Esophagus squamous epithelium (tissue), 5 donors: ENCODE measurements around the gene ACAP1. TPM values are rescaled to one million over a fixed set of nuclear protein-coding genes. Genes with fewer than 3 reads are reported as not detected.

ENCODE experiments used
- DNase-seq: peaks from one replicate; lab custom pipeline; 2025; lab: John Stamatoyannopoulos, UW
- H3K27ac ChIP-seq, 4 donors: fragments of 200-600 bp; sonication (generic); one replicate each; pipeline ENCODE4 v1.5.1; 2016 to 2019; ENCODE audit warnings: mild to moderate bottlenecking in 1 of 4
- H3K27me3 ChIP-seq, 4 donors: fragments of 200-600 bp; sonication (generic); 1 replicate in 3 of 4; 2 replicates in 1 of 4; pipeline versions ENCODE4 v1.5.1 to v1.6.0; 2017 to 2021; ENCODE audit warnings: antibody characterized with exemption in 1 of 4
- H3K36me3 ChIP-seq, 3 donors: fragments of 200-600 bp; sonication (generic); one replicate each; pipeline ENCODE4 v1.5.1; 2016 to 2019
- H3K4me1 ChIP-seq, 3 donors: fragments of 200-600 bp; sonication (generic); one replicate each; pipeline ENCODE4 v1.5.1; 2017 to 2019
- H3K4me3 ChIP-seq, 4 donors: fragments of 200-600 bp; sonication (generic); 1 replicate in 3 of 4; 2 replicates in 1 of 4; pipeline ENCODE4 v1.5.1; 2016 to 2019; ENCODE audit warnings: mild to moderate bottlenecking in 2 of 4, moderate library complexity in 1 of 4
- H3K9me3 ChIP-seq, 3 donors: fragments of 200-600 bp; sonication (generic); one replicate each; pipeline ENCODE4 v1.5.1; 2016 to 2019
- CTCF ChIP-seq, 6 experiments: fragments of 450-650 bp in 4 of 6; fragments of 200-600 bp in 2 of 6; sonication (generic) in 2 of 6; IDR thresholded peaks; one replicate each; pipeline ENCODE4 v1.5.1; 2016 to 2019; ENCODE audit warnings: antibody characterized with exemption in 6 of 6, mild to moderate bottlenecking in 4 of 6, moderate library complexity in 4 of 6
- POLR2A ChIP-seq, 4 donors: fragments of 450-650 bp; IDR thresholded peaks; one replicate each; pipeline ENCODE4 v1.6.1; 2017; ENCODE audit warnings: antibody characterized with exemption in 4 of 4, mild to moderate bottlenecking in 4 of 4, moderate library complexity in 3 of 4
- WGBS, 2 donors: methylation state at CpG; one replicate each; pipeline ENCODE4 v1.1.5; 2018; 5-methylcytosine and 5-hydroxymethylcytosine counted together
- intact Hi-C: fragments of 100-400 bp; cut with DNase I; formaldehyde crosslinking; loops from one replicate; pipeline ENCODE4 v1.15.0; 2022
- total RNA-seq, 4 donors: library from RNA; depleted of rRNA; stranded (reverse); fragments of >200 nt; gene quantifications; one replicate each; pipeline ENCODE4 v1.1.0, GENCODE V29; 2016
- donor health status: DM: yes; HTN: yes; CAD: no.

ACAP1 gene
- total RNA-seq, 4 donors from 2014 or later = 3.2 to 5.5 (median 3.8) TPM

- Histone ChIP-seq H3K9me3 (no peaks in the 10 kb centered on the region), H3K4me1 (peaks cover 48 to 77% (median 54%) of the 10 kb centered on the region in 3 donors), H3K36me3 (no peaks in the 10 kb centered on the region), H3K27me3 (no peaks in the 10 kb centered on the region), H3K4me3 (peak overlapping the region; percentile 80 to 89 (median 87)), H3K27ac (peak overlapping the region; percentile 98 to 100 (median 98))
- WGBS, 2 donors = 83 to 97% methylated on average over 1 to 6 of the region's 37 CpGs
- no peak for DNase-seq
- intact Hi-C loops = no loop called here
- TF ChIP-seq CTCF (IDR thresholded peaks at IDR 0.05) (no peak), POLR2A (IDR thresholded peaks at IDR 0.05) (no peak)
Measured at GRCh38 chr17:7352910-7353635, 16.7 kb downstream of the ACAP1 start.

DNA sequence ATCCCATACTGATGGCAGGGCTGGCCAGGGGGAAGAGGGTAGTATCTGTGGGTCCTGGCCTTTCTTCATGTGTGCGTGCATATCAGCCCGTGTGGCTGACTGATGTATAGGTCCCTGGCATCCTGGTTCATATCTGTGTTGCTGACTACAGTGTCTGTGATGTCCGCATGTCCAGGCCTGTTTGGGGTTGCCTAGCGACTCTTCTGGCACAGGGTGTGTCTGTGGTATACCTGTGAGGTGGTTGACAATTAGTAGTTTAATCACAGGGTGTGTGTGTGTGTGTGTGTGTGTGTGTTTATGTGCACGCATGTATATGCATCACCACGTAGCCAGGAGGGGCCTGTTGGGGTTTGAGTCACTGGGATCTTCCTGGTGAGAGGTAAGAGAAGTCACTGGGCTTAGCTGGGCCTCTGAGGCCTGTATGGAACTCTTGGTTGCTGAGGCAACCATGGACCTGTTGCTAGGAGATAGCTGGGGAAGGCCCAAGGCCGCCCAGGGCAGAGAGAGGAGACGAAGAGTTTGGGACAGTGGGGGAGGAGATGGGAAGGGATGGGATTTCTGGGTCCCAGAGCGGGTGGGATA lies 18.0 kb downstream of the ACAP1 start:
- TF ChIP-seq POLR2A (IDR thresholded peaks at IDR 0.05) (peak in 1 of 4 donors; percentile 23), CTCF (IDR thresholded peaks at IDR 0.05) (peak in 3 of 6 experiments; percentile 21 to 53 (median 27))
- intact Hi-C loops = no loop called here
- peaks cover 48 to 71% (median 54%) of the 10 kb centered on the region in 3 donors for H3K4me1 ChIP-seq
- no peak for DNase-seq
- WGBS, 2 donors = 39 to 51% methylated on average over 5 to 9 of the region's 9 CpGs
- H3K9me3 ChIP-seq = no peaks in the 10 kb centered on the region
- H3K4me3 ChIP-seq = peak overlapping the region in 3 of 4 donors; percentile 34 to 88 (median 80)
- peak overlapping the region; percentile 98 to 100 (median 98) for H3K27ac ChIP-seq
- H3K27me3 ChIP-seq = no peaks in the 10 kb centered on the region
- no peaks in the 10 kb centered on the region for H3K36me3 ChIP-seq

- no peak for DNase-seq
- WGBS, 2 donors = no CpG with 5 or more reads among the region's 10 CpGs
- intact Hi-C loops = loop anchor here (5.0 kb wide), 1 partner anchor 82 kb away; the partner anchor contains the start of genes FGF11 and TMEM102
- Histone ChIP-seq H3K9me3 (no peaks in the 10 kb centered on the region), H3K4me3 (peak within 1 kb of the TSS in 3 of 4 donors; percentile 34 to 88 (median 80)), H3K27me3 (no peaks in the 10 kb centered on the region), H3K4me1 (peaks cover 43 to 64% (median 48%) of the 10 kb centered on the region in 3 donors), H3K36me3 (no peaks in the 10 kb centered on the region), H3K27ac (peak within 1 kb of the TSS; percentile 98 to 100 (median 98))
- TF ChIP-seq POLR2A (IDR thresholded peaks at IDR 0.05) (no peak), CTCF (IDR thresholded peaks at IDR 0.05) (no peak)
Measured at GRCh38 chr17:7355053-7355452, 18.7 kb downstream of the ACAP1 start, which contains the start of gene TMEM95. TMEM95 (plus strand) TSS chr17:7355156; CDS start chr17:7355205, 49 bp downstream.

DNA sequence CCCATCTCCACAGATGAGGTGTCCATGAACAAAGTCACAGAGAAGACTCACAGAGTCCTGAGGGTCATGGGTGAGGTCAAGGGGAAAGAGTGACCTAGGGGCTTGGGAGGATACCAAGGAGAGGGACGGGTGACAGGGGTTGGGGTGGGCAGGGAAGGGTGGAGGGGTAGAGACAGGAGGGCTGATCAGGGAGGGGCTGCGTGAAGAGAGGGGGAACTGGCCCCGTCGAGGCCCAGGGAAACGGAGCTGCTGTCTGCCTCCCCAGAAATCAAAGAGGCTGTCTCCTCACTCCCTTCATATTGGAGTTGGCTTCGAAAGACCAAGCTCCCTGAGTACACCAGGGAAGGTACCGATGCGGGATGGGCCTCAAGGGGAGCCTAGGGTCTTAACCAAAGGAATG lies 19.2 kb downstream of the ACAP1 start:
- 67 to 82% methylated on average over 7 to 8 of the region's 8 CpGs for WGBS, 2 donors
- no peak overlapping the region for H3K4me3 ChIP-seq

More for the DNA sequence above, 19.2 kb downstream of the ACAP1 start:
- intact Hi-C loops = loop anchor here (5.0 kb wide), 1 partner anchor 82 kb away; the partner anchor contains the start of genes FGF11 and TMEM102
- Histone ChIP-seq H3K27me3 (no peaks in the 10 kb centered on the region), H3K9me3 (no peaks in the 10 kb centered on the region), H3K4me1 (peaks cover 38 to 59% (median 43%) of the 10 kb centered on the region in 3 donors), H3K36me3 (no peaks in the 10 kb centered on the region), H3K27ac (peak overlapping the region; percentile 98 to 100 (median 98))
- no peak for TF ChIP-seq CTCF (IDR thresholded peaks at IDR 0.05)
- DNase-seq = no peak
